HG03575 (cell line): ENCODE results near the gene CMTR1.
"Not testable (repeated sequence)": the region's sequence is repeated elsewhere in the genome, so short reads cannot be mapped to it uniquely, and the experiment has no call there.

Experiments used
- ATAC-seq: cut with Tn5 transposase; IDR thresholded peaks from one replicate; pipeline ENCODE4 v1.9.1; 2021; ENCODE audit not compliant: unreplicated experiment, insufficient number of reproducible peaks, low FRiP score; ENCODE audit errors: extremely low read depth

Gene CMTR1

GRCh38 chr6:37487591-37488380 lies 54.8 kb downstream of the CMTR1 start:
- no peak for ATAC-seq

GRCh38 chr6:37488476-37488875 lies 55.5 kb downstream of the CMTR1 start:
- ATAC-seq, result no peak

GRCh38 chr6:37489697-37490336 lies 56.8 kb downstream of the CMTR1 start:
- ATAC-seq, result no peak

- ATAC-seq, result no peak
Measured at GRCh38 chr6:37490536-37491170, 57.6 kb downstream of the CMTR1 start.

GRCh38 chr6:37491171-37491829 lies 58.3 kb downstream of the CMTR1 start:
- no peak for ATAC-seq

- ATAC-seq, result no peak
Measured at GRCh38 chr6:37491830-37492208, 58.8 kb downstream of the CMTR1 start.

GRCh38 chr6:37492236-37492972 lies 59.4 kb downstream of the CMTR1 start:
- ATAC-seq, result no peak

GRCh38 chr6:37492991-37493660 lies 60.1 kb downstream of the CMTR1 start:
- no peak for ATAC-seq

- no peak for ATAC-seq
Measured at GRCh38 chr6:37493661-37493995, 60.6 kb downstream of the CMTR1 start.

GRCh38 chr6:37495244-37495934 lies 62.4 kb downstream of the CMTR1 start:
- ATAC-seq, result no peak

- ATAC-seq, result no peak
Measured at GRCh38 chr6:37496951-37497885, 64.2 kb downstream of the CMTR1 start.

- peak; percentile 39 for ATAC-seq
Measured at GRCh38 chr6:37499433-37500293, 66.6 kb downstream of the CMTR1 start, which contains the start of gene CCDC167. Gene CCDC167 (minus strand): TSS chr6:37499893. CDS start chr6:37499863, 30 bp downstream.

- no peak for ATAC-seq
Measured at GRCh38 chr6:37500294-37500608, 67.2 kb downstream of the CMTR1 start.

GRCh38 chr6:37500904-37501303 lies 67.9 kb downstream of the CMTR1 start:
- not testable (repeated sequence) for ATAC-seq

- no peak for ATAC-seq
Measured at GRCh38 chr6:37501632-37502491, 68.8 kb downstream of the CMTR1 start.
